GM19397 (cell line): ENCODE measurements around the gene SLC37A1.
"Not testable (repeated sequence)": the region's sequence is repeated elsewhere in the genome, so short reads cannot be mapped to it uniquely, and the experiment has no call there.

Experiments
- ATAC-seq: cut with Tn5 transposase; IDR thresholded peaks from one replicate; pipeline ENCODE4 v1.9.1; 2021; ENCODE audit warnings: mild to moderate bottlenecking, moderate library complexity; ENCODE audit not compliant: unreplicated experiment

The SLC37A1 gene

DNA sequence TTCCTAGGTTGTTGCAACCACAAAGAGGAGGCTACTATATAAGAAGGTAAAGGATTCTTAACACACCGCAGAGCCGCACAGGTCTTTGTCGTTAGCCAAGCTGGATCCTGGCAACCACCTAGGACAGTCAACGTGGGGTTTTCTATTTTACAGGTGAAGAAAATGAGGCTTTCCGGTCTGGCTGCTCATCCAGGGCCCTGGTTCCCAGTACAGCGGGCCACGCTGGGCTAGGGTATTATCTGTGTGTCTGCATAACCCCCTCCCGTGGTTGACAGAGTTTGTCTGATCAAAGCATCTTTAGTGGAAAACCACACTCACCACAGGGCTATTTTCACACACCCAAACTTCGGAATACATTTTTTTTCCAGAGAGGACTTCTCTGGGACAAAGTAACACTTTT, 100.7 kb downstream of the SLC37A1 start:
- no peak for ATAC-seq

DNA sequence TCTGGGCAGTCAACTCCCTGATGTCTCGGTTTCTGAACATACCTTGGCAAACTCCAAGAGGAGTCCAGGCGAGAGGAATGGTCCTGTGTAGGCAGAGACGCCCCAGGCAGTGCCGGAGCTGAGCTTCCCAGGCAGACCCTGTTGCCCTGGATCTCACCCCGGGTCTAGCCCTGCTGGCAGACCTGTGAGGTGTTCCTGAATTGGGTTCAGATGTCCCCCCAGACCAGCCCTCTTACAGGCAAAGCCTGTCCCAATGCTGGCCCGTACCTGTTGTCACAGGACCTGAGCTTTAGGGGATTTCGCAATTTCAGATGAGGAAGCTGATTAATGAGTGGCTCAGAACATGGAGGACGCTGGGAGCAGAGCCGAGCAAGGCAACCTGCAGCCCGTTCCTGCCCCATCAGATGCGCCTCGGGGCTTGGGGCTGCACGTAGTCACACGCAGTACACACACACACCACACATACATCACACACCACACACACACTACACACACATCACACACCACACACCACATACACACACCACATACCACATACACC, 101.2 kb downstream of the SLC37A1 start:
- no peak for ATAC-seq

DNA sequence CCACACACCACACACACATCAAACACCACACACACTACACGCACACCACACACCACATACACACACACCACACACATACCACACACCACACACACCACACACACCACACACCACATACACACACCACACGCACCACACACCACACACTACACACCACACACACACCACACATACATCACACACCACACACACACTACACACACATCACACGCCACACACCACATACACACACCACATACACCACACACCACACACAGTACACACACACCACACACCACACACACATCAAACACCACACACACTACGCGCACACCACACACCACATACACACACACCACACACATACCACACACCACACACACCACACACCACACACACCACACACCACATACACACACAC, 101.7 kb downstream of the SLC37A1 start:
- ATAC-seq: not testable (repeated sequence)

DNA sequence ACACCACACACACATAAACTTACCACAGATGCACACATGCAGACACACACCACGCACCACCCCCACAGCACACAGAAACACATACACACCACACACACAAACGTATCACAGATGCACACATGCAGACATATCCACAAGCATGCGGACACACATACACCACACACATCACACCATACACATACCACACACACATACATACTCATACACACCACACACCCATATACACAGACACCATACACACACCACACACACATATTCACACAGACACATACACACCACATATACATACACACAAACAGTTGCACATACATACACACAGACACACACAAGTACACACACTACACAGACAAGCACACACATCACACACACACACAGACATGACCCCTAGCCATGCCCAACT, 102.3 kb downstream of the SLC37A1 start:
- ATAC-seq: no peak

DNA sequence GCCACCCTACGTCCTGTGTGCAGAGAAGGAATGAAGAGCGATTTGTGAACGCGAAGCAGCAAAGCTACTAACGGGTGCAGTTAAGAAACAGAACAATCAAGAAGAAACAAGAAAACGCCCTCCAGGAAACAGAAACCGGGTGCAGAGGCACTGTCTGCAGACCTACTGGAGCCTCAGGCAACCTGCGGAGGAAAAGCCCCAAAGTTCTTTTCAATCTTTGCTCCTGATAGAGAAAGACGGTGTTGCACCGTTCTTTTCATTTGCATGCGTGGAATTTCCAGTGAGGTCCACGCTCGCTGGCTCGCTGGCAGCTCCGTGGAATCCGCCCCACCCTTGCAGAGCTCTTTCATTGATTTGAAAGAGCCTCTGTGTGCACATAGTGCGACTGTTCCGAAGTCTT, 102.8 kb downstream of the SLC37A1 start:
- no peak for ATAC-seq

DNA sequence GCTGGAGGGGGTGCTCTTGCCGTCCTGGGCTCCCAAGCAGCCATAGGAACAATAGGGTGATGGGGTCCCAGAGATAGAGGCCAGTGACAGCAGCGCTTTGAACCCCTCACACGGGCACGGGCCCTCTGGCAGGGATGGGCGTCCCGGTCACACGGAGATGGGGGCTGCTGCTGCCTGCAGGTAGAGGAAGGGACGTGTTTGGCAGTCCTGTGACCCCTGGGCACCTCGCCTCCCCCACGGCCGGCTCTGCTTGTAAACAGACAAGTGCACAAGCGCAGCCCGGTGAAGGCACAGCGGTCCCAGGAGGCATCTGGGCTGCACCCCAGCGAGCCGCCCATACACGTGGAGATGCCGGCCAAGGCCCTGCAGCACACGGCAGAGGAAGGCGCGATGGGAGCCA, 103.3 kb downstream of the SLC37A1 start:
- ATAC-seq: no peak

DNA sequence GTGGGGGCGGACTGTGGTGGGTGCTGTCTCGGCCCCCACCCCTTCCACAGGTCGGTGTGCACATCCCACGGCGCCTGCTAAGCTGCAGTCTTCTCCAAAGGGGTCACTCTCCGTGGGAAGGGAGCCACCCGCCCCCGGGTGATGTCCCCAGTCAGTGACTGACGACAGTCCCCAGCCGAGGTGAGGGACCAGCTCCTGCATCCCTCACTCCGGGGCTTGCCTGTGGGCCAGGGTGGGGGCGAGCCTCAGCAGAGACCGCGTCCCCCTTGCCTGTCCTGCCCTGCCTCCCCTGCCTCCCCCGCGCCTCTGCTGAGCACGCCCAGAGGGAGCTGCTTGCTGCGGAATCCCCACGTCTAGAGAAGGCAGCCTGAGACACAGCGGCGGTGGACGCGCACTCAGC, 103.8 kb downstream of the SLC37A1 start:
- ATAC-seq: no peak

DNA sequence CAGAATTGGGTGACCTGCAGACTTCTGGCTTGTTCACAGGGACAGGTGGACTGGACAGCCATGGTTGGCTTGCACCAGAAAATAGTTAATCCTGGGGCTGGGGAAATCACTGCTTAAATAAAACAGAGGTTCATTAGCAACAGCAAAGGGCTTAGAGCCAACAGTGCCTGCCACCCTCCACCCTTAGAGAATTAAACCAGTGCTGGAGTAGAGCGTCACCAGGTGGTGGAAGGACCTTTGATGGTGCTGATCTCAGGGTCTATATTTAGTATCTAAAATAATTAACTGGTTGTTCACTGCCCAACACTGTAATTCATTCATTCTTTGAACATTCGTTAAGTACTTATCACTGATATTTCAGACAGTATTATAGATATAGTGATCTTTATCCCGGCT, 105.1 kb downstream of the SLC37A1 start:
- no peak for ATAC-seq

DNA sequence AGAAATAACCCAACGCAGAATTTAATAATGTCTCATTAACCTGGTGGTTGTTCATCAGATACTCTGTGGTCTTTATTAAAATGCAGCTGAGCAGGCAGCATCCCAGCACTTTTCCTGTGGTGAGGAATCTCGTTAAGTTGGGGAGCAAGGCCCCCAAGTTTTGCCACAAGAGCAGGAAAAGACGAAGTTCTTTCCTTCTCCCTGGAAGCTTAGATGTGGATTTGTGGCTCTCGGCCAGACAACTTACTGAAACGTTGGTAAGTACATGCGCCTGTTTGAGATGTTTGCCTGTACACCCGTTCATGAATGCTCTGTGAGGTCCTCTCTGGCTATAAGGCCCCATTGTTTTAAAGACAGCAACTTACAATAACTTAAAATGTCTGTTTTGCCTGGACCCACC, 105.5 kb downstream of the SLC37A1 start:
- ATAC-seq: no peak

DNA sequence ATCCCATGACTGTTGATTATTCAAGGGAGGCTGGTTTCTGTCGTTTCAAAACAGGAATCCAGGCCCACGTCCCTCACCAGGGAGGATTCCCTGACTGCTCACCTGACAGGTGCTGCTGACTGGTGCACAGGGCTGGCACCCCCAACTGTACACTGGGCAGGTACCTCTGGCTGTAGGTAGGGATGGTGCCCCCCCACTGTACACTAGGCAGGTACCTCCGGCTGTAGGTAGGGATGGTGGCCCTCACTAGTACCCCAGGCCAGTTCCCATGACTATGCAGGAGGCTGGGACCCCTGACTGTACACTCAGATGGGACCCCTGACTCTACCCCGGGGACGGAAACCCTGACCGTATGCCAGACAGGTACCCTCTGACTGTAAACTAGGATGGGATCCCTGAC, 106.2 kb downstream of the SLC37A1 start:
- no peak for ATAC-seq

DNA sequence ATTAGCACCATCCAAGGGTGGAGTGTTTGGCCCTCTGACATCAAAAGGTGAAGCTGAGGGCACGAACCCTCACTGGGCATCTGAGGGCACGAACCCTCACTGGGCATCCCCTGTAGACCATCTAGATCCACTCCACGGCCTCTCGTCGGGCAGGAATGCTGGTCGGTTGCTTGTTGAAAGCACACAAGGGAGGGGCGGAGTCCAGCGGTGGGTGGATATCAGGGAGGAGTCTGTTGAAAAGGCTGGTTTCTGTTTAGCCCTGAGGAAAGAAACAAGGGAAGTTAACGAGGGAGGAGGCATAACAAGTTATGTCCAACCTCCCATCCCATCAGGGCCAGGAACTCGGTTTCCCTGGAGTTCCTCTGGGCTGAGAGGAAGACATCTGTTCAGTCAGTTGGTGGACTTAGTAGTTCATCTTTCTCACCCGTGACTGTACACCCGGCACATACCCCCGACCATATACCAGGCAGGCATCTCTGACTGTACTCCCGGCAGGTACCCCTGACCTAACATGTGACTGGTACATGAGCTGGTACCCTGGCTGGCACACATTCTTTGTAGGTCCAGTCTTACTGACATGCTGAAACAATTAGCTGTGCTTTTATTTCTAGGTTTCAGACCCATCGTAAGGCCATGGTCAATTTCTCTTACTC, 107.6 kb downstream of the SLC37A1 start:
- ATAC-seq: no peak

DNA sequence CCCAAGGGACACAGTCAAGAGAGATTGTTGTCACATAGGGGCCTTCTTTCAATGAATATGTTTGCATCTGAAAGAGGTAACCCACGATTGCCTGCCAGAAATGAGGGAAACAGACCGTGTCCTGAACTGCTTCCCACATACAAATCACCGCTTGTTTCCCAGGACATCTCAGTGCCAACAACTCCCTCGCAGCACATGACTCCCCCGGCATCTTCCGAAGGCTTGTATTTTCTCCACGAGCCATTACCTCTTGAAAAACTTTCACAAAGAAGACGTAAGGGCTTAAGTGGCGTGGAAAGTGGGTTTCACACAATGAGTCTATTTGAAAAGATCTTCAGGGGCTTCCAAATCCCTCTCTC, 108.1 kb downstream of the SLC37A1 start:
- ATAC-seq: no peak

DNA sequence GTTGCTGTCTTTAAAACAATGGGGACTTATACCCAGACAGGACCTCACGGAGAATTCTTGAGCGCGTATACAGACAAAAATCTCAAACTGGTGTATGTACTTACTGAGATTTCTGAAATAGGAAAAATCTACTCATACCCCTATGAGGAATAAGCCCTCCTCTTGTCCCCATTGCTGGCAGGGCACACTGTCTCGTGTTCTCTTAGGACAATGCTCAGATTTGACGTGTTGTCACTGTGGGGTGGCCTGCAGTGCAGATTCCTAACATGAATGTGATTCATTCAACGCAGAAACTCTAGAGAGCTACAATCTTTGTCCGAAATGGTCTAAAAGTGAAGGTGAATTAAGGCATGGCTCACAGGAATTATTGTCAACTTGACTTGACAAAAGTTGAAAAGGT, 108.6 kb downstream of the SLC37A1 start:
- ATAC-seq: no peak

DNA sequence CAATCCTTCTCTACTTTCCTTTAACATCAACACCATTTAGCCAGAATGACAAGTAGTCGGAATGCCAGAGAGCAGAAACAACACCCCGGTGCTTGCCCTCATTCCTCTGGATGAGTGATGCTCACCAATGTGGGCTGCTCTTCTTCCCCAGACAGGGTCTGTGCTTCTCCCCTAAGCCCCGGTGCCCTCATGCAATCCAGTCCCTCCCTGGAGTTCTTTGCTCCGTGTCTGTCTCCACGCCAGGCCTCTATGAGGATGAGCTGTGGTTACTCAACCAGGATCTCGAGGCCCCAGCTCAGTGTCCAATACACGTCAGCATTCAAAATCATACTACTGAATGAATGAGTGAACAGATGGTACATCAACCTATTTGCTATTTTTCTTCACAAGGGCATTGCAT, 110.0 kb downstream of the SLC37A1 start:
- no peak for ATAC-seq

DNA sequence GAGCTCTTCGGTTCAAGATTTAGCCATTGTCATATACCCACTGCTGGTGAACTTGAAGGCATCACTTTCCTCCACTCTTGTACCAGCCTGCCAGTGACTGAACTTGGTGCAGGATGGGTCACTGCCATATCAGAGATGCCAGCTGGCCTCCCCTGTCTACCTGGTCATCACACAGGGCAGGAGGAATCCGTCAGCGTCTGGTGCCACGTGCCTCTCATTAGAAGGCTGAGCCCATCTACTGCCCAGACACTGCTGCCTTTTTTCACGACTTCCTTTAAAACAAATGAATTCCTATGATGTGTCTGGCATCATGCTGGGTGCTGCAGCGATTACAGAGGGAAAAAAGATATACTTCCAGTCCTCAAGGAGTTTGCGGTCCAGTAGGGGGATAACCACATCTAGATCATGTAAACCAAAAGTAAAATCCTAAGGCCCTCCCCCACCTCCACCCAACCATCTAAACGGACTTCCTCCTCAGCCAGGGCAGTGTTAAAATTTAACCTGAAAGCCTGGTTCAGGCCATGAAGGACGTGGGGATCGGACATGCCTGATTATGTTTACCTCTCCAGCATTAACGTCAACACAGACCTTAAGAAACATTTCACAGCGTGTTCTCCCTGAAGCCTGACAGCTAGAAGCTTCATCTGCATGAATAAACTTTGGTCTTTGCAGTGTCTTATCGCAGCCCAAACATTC, 110.6 kb downstream of the SLC37A1 start:
- no peak for ATAC-seq

DNA sequence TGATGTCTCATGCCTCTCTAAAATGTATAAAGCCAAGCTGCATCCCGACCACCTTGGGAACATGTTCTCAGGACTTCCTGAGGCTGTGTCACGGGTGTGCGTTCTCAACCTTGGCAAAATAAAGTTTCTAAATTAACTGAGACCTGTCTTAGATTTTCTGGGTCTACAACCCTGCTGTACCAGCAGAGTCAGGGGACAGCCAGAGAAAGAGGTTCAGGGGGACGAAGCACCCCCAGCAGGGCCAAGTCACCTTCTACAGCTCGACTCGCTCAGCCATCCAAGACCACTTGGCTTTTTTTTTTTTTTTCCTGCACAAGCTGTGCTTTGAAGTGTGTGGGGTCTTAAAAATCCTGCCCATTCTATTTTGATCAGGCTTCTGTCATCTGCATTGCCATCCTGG, 111.3 kb downstream of the SLC37A1 start:
- no peak for ATAC-seq

DNA sequence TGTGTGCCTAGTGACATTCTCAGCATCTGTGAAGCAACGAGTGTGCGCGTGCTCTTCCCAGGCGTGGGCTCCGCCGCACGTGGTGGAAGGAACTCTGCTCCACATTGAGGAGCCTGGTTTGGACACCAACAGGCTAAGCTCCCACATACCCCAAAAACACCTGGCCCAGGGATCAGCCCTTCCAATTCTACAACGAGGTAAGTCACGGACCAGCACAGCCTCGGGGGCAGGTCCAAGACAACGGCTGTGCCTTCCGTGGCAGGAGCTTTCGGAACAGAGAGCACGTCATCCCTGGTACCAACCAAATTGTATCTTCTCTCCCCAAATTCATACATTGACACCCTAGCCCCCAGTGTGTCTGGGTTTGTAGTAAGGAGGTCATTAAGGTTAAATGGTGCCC, 112.5 kb downstream of the SLC37A1 start:
- ATAC-seq: no peak

DNA sequence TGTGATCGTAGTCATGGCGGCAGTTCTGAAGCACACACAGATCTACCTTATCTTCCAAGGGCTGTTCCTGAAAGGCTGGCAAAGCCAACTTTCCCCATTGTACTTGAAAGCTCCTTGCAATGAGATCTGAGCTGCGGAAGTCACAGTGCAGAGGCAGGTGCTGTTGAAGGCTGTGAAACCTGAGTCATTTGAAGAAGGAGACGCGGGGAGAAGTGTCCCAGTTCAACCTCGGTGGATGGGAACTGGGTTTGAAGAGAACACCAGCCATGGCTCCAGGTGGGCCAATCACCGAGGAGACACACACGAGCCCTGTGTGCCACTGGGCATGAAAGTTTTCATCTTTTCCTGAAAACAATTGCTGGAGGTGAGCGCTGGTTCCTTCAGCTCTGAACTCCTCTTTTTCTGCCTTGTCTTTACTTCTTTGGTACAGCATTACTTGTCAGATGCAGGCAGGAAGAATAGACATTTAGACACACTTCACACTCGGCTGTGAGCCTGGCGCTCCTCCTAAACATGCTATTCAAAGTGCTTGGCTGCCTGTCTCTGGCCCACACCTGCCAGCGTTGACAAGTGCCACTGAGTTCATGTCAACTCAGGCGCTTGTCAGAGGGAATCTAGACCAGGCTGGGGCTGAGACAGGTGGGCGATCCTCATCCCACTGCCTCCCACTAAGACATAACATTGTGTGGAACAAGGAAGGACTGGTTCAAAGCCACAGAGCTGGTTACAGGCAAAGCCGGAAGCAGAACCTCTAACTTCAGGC, 114.1 kb downstream of the SLC37A1 start:
- ATAC-seq: no peak

DNA sequence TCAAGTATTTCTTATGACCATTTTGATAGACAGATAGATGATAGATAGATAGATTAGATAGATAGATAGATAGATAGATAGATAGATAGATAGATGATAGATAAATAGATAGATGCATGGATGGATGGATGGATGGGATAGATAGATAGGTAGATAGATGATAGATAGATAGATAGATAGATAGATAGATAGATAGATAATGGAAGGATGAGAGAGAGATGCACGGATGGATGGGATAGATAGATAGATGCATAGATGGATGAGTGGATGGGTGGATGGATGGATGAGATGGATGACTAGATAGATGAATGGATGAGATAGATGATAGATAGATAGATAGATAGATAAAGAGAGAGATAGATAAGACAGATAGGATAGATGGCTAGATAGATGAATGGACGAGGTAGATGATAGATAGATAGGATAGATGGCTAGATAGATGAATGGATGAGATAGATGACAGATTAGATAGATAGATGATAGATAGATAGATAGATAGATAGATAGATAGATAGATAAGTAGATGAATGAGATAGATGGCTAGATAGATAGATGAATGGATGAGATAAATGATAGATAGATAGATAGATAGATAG, 114.9 kb downstream of the SLC37A1 start:
- not testable (repeated sequence) for ATAC-seq

DNA sequence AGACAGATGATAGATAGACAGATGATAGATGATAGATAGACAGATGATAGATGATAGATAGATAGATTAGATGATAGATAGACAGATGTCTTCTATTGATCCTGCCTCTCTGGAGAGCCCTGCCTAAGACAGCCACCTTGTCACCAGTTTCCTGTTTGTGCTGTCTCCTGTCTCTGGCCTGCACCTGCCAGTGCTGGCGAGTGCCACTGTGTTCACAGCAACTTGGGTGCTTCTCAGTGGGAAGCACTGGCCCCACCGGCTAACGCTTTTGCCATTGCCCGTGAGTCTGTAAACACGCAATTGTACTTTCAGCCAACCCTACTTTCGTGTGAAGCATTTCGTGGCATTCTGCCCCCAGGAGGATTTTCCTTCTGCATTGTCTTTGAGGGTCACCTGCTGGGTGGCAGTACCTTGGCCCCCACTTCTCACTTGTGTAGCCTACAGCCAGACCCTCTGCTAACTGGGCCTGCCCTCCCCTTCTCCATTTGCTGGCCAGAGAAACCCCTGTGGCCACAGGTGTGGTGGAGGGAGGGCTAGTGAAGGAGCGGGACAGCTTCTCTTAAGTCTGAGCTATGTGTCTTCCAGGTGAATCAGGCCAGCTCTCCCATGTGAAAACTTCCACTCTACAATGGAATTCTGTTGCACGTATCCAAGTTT, 116.4 kb downstream of the SLC37A1 start:
- no peak for ATAC-seq

DNA sequence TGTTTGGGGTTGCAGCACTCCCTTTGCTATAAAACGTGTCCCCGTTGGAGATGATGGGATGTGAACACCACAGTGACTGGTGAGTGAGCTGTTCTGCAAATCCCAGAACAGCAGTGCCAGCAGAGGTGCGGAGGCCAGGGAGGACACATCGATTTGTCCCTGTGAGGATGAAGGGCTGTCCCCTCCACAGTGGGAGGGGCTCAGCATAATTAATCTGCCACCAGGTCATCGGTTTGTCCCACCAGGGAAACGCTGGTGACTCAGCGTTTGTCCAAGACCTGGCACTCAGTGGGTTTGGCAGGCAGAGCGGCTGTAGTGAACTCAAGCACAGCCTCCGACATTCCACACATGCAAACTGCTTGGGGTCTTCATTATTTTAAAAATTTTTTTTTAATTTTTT, 117.0 kb downstream of the SLC37A1 start:
- no peak for ATAC-seq
